DND-41 (cell line): ENCODE results near the gene SUCO.

Experiments
- CTCF ChIP-seq: IDR thresholded peaks from 2 replicates; pipeline ENCODE4 v1.5.1; 2012; ENCODE audit warnings: borderline replicate concordance, low read length, moderate library complexity, mild to moderate bottlenecking; ENCODE audit not compliant: poor library complexity, severe bottlenecking; ENCODE audit errors: extremely low read depth
- EZH2 ChIP-seq: IDR thresholded peaks from 3 replicates; pipeline ENCODE4 v1.6.1; 2012; ENCODE audit warnings: borderline replicate concordance, low read depth, mild to moderate bottlenecking, moderate library complexity, low read length, inconsistent platforms; ENCODE audit not compliant: severe bottlenecking

- no peak for TF ChIP-seq CTCF
- no peak for TF ChIP-seq EZH2
Observed at GRCh38 chr1:172514108-172514507, 18.8 kb upstream of the SUCO start.
